Omental fat pad (tissue), 4 donors: Measurements from ENCODE around the gene GADD45GIP1. TPM values are rescaled to one million over a fixed set of nuclear protein-coding genes. Genes with fewer than 3 reads are reported as not detected.

Source experiments
- ATAC-seq: fragments of 150-250 bp; one replicate; pipeline ENCODE4 v1.9.1; 2016; ENCODE audit warnings: mild to moderate bottlenecking, moderate library complexity; ENCODE audit not compliant: low FRiP score
- DNase-seq: peaks from one replicate; pipeline ENCODE4 v3.0.0-alpha.2; 2019; ENCODE audit warnings: low spot score
- total RNA-seq, 4 donors: library from RNA; depleted of rRNA; stranded (reverse); fragments of >200 nt; gene quantifications; one replicate each; pipeline ENCODE4 v1.1.0, GENCODE V29; 2016
- TF ChIP-seq, protein P1 (sequence below), 3 donors: fragments of 450-650 bp; IDR thresholded peaks; one replicate each; pipeline ENCODE4 v1.5.1; 2016 to 2017; ENCODE audit warnings: antibody characterized with exemption in 3 of 3, mild to moderate bottlenecking in 3 of 3, moderate library complexity in 2 of 3

GADD45GIP1 gene
- total RNA-seq, 4 donors from 2014 or later, result 27.2 to 37.7 (median 32.8) TPM

DNA sequence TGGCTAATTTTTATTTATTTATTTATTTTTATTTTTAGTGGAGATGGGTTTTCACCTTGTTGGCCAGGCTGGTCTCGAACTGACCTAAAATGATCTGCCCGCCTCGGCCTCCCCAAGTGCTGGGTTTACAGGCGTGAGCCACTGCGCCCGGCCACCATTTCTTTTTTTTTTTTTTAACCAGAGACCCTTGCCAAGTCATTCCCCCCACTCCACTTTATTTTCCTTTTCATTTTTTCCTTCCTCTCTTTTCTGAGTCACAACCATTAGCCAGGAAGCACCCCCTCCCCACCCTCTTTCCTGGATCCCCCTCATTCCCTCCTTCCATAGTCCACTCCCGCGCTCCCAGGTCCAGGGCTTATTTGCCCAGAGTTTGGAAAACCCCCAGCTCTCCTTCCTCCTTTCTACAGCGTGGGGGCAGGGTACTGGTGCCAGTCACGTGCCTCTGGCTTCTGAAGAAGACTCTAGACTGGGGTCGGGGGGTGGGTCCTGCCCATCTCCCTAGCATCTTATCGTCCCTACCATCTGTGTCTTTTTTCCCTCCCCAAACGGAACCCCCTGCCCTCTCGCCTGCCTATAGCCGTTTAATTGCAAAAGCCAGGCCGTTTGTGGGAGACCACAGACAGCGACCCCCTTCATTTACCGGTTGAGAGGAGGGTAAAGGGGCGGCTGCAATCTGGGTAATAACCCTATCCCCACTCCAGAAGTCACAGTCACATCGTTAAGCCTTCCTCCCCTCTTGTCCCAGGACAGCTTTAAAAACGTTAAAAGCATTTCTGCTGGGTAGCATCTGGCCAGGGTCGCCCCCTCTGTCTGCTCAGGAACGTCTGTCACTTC, 19.7 kb downstream of the GADD45GIP1 start:
- ATAC-seq (no peak), DNase-seq (no peak)
- TF ChIP-seq, protein P1, sequence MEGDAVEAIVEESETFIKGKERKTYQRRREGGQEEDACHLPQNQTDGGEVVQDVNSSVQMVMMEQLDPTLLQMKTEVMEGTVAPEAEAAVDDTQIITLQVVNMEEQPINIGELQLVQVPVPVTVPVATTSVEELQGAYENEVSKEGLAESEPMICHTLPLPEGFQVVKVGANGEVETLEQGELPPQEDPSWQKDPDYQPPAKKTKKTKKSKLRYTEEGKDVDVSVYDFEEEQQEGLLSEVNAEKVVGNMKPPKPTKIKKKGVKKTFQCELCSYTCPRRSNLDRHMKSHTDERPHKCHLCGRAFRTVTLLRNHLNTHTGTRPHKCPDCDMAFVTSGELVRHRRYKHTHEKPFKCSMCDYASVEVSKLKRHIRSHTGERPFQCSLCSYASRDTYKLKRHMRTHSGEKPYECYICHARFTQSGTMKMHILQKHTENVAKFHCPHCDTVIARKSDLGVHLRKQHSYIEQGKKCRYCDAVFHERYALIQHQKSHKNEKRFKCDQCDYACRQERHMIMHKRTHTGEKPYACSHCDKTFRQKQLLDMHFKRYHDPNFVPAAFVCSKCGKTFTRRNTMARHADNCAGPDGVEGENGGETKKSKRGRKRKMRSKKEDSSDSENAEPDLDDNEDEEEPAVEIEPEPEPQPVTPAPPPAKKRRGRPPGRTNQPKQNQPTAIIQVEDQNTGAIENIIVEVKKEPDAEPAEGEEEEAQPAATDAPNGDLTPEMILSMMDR (IDR thresholded peaks at IDR 0.05), result no peak

DNA sequence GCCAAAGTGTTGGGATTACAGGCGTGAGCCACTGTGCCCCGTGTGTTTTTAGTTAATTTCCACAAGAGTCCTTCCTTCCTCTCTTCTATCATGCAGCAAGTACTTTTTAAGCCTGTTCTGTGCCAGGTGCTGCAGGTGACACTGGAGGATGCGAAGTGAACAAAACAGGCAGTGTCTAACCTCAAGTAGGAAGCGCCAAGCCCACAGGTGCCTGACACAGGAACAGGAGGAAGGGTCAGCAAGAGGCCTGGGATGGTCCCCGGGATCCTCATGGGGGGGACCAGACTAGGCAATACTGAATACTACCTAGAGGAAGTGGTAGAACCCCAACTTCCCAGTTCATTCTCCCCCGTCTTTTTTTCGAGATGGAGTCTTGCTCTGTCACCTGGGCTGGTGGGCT, 20.4 kb downstream of the GADD45GIP1 start:
- DNase-seq (no peak), ATAC-seq (no peak)
- TF ChIP-seq, protein P1 (IDR thresholded peaks at IDR 0.05), result no peak

DNA sequence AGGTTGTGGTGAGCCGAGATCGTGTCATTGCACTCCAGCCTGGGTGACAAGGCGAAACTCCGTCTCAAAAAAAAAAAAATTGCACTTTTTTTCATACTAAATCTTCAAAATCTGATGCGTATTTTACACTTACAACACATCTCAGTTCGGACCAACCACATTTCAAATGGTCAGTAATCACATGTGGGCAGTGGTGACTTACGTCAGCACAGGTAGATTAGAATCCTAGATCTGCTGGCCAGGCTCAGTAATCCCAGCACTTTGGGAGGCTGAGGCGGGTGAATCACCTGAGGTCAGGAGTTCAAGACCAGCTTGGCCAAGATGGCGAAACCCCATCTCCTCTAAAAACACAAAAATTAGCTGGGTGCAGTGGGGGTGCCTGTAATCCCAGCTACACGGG, 22.0 kb downstream of the GADD45GIP1 start:
- DNase-seq, result no peak
- TF ChIP-seq, protein P1 (IDR thresholded peaks at IDR 0.05), result no peak
- no peak for ATAC-seq

DNA sequence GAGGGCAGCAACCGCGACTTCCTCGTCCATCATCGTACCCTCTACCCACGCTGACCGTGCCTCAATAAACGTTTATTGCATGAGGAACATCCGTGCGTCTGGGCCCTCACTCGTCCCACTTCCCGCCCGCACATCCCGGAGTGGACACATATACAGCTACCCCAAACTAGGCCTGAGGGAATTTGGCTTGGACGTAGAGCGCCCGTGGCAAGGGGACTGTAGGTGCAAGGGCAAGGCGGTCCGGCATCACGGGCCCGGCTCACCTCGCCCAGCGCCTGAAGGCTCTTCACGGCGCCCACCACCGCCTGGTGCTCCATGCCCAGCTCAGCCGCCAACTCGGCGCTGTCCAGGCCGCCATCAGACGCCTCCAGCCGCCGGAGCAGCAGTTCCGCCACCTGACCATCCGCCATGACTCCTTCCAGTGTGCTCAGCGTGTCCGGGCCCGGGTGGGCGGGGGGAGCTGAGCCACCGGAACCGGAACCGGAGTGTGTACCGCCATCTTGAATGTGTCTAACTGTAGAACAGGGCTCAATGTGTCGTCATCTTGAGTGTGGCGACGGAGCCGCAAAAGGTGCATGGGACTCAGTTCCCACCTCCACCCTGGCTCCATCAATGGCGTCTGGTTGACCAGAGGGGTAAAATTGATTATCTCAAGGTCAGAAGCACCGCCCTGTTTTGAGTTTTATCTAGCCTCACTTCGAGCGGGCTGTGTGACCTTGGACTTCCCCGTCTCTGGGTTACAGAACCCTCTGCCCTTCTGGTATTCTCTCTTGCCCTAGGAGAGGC, 23.5 kb downstream of the GADD45GIP1 start, which contains the start of gene FARSA:
Gene FARSA (minus strand): TSS at position 425 of the 786 bp plus-strand sequence. CDS start 15 bp downstream, at position 410.
- TF ChIP-seq, protein P1 (IDR thresholded peaks at IDR 0.05), result no peak
- peak; percentile 74 for DNase-seq
- peak; percentile 81 for ATAC-seq

DNA sequence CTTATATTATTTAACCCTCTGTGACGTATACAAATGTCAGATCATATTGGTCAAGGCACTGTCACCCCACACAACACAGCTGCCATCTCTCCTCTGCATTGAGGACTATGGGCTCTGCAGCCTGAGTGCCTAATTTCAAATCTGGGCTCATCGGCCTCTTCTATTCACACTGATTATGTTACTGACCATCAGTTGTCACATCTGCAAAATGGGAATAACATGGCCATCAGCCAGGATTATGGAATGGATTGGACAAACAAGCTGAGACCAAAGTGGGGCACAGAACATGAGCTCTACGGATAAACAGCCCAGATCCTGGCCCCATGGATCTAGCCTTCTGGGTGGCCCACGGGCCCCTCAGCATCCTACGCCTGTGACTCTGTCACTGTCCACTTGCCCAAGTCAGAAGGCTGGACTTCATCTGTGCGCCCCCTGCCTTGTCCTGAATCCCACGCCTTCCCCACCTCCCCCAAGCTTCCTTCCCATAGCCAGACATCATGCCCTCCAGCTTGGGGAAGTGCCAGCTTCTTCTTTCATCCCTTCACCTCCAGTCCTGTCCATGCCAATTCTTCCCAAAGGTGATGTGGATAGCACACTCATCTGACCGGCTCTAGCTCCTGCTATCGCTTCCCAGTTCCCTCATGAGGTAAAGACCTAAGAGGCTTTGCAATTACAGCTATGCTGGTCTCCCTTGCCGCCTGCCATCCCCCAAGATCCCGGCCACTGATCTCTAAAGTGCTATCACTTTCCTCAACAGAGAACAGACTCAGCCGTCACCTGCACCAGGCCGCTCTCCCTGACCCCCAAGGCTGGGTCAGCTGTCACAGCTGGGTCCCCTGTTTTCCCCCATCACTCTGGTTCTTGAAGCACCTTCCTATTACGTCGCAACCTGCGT, 24.4 kb downstream of the GADD45GIP1 start:
- DNase-seq, result no peak
- TF ChIP-seq, protein P1 (IDR thresholded peaks at IDR 0.05), result no peak
- ATAC-seq, result peak; percentile 1

DNA sequence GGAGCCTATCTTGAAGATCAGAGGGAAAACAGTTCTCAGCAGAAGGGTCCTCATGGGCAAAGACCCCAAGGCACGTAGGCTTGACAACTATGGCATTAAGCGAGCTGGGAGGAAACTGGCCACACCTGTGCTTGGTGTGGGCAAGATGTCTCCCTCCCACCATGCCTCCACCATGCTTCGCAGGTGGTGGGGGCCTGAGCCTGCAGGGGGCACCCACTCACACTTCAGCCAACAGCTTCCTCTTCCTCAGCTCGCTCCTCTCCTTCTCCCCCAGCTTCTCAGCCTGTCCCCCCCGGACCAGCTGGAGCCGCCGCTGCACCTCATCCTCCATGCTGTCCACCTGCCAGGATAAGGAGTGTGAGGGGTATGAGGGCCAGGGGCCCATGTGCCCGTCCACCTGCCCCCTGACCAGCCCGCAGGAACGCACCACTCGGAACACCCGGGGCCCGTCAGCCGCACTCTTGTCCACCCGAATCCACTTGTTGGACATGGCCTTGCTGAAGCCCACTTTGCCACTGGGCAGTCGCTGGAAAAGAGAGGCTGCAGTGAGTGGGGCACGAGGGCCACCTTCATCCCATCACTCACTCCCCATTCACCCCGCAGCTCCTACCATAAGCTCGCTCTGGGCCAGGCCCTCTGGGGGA, 26.9 kb downstream of the GADD45GIP1 start:
- TF ChIP-seq, protein P1 (IDR thresholded peaks at IDR 0.05), result no peak
- no peak for DNase-seq
- ATAC-seq, result no peak
